ENCODE data around the gene GPC3.

The GPC3 gene

GRCh38 chrX:133746593-133746992, 238.8 kb downstream of the GPC3 start:
- no peak for FAIRE-seq

- no peak for FAIRE-seq
Observed at GRCh38 chrX:133745349-133745748, 240.0 kb downstream of the GPC3 start.

DNA sequence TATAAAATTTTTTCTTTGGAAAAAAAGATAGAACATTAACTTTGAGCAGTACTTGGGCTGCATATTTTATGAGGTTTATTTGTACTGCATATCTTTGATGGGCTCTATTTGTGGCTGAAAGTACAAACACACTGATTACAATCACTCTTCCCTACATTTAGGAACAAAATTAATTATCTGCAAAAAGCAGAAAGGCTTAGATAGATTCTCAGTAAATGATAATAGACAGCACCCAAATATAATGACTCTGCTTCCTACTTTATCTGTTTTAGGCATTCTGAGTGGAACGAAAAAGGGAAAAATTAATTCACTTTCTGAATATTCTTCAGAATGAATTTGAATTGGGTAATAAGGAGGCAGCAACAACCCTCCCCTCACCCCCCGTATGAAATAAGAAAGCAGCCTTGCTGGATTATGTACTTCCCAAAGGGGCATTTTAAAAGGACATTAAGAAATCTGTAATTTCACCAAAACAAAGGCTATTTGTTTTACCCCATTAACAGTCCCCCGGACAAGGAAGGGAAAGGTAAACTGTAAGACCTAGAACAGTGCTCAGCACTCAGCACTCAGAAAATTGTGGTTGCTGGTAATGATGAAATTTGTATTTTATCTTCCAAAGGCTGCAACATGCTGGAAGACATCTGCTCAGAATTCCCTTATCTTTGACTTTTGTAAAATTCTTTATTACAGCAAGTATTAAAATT, 242.6 kb downstream of the GPC3 start:
- FAIRE-seq = no peak

- no peak for FAIRE-seq
Observed at GRCh38 chrX:133741303-133741702, 244.1 kb downstream of the GPC3 start.

DNA sequence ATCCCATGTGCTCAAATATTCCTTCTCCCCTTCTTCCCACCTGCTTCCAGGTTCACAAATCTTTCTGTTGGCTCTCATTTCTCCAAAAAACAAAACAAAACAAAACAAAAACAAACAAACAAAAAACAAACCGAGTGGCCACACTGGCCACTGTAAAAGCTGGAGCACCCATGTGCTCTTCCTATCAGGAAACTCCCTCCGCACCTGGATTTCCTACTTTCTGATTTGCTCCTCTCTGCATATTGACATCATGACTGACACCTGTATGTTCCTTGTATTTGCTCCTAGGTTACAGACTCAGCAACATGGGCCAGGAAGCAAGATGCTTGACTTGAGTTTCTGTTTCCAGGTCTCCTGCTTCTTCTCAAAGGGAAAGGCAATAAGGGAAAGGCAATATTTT, 258.8 kb downstream of the GPC3 start:
- FAIRE-seq = no peak

DNA sequence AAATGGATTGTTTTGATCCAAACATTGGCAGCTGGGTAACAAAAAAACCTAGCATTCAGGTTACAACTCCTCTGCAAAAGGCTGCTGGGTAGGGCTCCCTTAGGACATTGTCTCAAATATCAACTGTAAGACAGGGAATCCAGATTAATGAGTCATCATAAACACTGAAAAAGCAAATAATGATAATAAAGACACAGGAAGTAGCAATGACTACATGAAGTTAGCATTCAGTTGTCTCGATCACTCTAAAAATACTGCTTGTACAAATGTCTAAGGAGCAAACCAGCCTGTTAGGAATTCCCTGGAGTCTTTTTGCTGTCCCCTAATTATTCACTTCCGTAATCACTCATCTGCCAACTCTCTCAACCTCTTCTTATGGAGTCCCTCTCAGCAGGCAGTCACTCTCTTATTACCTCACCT, 259.2 kb downstream of the GPC3 start:
- no peak for FAIRE-seq

DNA sequence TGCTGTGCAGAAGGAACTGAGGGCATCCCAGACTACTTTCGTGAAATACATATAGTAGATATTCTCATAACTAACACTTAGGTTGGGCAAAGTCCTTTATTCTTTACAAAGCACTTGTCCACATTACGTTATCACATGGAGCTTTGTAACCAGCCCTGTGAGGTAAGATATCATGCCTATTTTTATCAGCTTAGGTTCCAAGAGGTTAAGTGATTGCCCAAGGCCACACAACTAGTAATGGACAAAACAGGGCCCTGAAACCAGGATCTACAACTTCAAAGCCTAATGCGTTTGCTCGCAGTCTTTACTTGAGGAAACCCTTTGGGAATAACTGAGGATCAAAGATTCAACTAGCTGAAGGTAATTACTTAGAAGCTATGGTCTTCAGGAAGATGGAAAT, 261.5 kb downstream of the GPC3 start:
- no peak for FAIRE-seq

GRCh38 chrX:133722756-133723155, 262.6 kb downstream of the GPC3 start:
- no peak for FAIRE-seq

DNA sequence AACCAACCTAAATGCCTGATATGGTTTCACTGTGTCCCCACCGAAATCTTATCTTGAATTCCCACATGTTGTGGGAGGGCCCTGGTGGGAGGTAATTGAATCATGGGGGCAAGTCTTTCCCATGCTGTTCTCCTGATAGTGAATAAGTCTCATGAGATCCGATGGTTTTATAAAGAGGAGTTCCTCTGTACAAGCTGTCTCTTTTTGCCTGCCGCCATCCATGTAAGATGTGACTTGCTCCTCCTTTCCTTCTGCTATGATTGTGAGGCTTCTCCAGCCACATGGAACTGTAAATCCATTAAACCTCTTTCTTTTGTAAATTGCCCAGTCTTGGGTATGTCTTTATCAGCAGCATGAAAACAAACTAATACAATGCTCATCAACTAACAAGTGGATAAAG, 265.1 kb downstream of the GPC3 start:
- peak; percentile 61 for FAIRE-seq

DNA sequence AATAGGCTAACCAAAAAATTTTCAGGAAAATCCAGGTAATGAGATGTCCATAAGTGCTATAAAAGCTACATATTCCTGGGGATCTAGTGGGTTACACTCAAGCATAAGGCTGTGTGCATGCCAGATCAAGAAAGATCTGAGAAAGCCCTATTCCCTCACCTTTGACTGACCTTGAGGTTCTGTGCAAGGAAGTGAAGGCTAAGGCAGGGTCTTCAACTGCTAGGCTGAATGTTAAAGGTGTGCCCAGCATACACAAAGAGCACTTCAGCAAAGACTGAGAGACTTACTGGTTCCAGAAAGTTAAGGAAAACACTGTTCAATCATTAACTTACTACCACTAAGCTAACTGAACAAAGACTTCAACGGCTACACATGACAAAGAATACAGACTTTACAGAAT, 269.7 kb downstream of the GPC3 start:
- no peak for FAIRE-seq

GRCh38 chrX:133709501-133709900, 275.9 kb downstream of the GPC3 start:
- FAIRE-seq = no peak

DNA sequence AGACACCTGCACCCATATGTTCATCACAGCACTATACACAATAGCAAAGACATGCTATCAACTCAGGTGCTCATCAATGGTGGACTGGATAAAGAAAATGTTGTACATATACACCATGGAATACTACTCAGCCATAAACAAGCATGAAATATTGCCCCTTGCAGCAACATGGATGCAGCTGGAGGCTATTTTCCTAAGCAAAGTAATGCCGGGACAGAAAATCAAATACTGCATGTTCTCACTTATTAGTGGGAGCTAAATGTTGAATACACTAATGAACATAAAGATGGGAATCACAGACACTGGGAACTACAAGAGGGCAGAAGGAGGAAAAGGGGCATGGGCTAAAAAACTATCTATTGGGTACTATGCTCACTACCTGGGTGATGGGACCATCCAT, 278.5 kb downstream of the GPC3 start:
- no peak for FAIRE-seq

GRCh38 chrX:133702230-133702629, 283.2 kb downstream of the GPC3 start:
- no peak for FAIRE-seq

GRCh38 chrX:133699023-133699728, 286.2 kb downstream of the GPC3 start:
- no peak for FAIRE-seq

- no peak for FAIRE-seq
Observed at GRCh38 chrX:133698298-133698697, 287.1 kb downstream of the GPC3 start.

- FAIRE-seq = no peak
Observed at GRCh38 chrX:133697656-133698055, 287.7 kb downstream of the GPC3 start.

- FAIRE-seq = no peak
Observed at GRCh38 chrX:133689997-133690599, 295.3 kb downstream of the GPC3 start.

- FAIRE-seq = no peak
Observed at GRCh38 chrX:133685822-133686221, 299.6 kb downstream of the GPC3 start.

DNA sequence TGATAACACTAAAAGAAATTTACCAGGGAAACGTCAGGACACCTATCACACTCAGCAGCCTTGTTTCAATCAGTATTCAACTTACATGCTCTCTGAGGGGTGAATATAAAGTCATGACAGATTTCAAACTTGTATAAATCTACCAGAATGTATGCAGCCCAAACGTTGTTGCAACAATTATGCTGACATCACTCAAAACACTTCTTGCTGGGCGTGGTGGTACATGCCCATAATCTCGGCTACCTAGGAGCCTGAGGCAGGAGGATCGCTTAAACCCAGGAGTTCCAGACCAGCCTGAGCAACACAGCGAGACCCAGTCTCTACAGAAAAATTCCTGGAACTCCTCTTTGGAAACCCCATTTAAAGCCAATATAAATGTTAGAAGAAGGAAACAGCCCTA, 303.5 kb downstream of the GPC3 start:
- FAIRE-seq = no peak

DNA sequence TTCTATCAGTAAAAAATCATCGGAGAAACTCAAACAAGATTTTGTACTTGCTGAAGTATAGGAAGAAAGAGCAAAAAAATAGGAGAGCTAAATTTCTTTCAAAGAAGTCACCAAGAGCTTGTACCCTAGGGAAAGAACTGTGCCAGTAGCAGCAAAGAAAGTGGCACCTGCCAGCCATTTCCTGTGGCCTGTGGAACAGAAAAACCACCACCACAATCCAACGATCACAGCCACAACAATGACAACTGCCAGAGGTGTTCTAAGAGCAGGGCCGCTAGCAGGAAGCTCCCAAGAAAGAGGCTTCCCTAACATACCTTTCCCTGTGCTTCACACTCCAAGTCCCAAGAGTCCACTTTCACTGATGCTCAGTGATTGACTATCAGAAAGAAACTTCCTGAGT, 304.0 kb downstream of the GPC3 start:
- no peak for FAIRE-seq

GRCh38 chrX:133677123-133678063, 308.0 kb downstream of the GPC3 start:
- FAIRE-seq = peak; percentile 36

DNA sequence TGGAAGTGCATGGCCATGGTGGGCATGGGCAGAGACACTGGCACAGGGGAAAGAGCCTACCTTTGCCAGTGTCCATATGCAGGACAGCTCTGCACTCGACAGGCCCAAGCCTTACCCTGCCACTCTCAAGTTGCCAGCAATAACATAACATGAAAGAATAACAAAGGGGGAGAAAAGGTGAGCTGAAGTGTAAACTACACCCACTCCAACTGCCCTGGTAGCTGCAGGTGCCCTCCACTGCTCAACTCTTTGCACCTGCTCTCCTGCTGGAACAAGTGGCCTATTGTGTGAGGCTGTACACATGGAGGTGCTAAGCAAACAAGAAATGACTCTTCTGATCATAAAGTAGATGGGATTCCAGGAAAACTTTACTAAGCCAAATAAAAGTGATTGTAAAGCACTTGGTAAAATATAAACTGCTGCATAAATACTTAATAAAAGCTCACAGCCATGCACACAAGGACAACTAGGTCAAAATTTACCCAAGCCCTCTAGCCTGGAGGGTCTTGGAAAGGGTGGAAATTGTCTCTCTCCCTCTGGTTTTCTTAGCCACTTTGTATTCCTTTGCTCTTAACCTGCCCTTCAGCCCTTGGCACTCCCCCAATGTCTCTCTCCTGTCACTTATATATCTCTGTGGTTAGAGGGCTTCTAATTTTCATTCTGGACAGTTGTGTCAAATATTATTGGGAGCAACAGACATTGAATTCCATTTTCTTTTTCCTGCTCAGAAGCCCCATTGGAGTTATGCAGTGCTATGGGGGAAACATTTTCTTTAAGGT, 308.9 kb downstream of the GPC3 start:
- FAIRE-seq = peak; percentile 18

All from colon (tissue), 2 donors.